ENCODE measurements around the gene PRR16.
A peak's percentile ranks its signal among the peaks of the same experiment; 100 is the strongest.

PRR16 gene

DNA sequence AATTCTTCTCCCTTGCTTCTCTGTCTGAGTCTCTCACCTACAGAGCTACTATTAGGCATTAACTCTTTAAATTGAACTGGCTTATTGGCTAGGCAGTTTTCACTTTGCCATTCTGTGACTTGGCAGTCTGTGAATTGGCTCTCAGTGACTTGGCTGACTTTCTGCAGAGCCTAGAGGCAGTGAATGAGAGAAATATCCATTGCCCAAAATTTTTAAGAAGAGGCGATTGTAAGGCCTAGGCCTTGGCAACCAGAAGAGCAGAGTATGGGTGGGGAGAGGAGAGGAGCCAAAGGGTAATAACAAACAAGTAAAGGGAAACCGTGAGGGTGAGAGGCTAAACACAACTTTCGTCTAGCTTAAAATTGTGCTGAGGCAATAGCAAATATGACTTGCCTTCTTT, 176.7 kb downstream of the PRR16 start:
- TF ChIP-seq, protein P1, sequence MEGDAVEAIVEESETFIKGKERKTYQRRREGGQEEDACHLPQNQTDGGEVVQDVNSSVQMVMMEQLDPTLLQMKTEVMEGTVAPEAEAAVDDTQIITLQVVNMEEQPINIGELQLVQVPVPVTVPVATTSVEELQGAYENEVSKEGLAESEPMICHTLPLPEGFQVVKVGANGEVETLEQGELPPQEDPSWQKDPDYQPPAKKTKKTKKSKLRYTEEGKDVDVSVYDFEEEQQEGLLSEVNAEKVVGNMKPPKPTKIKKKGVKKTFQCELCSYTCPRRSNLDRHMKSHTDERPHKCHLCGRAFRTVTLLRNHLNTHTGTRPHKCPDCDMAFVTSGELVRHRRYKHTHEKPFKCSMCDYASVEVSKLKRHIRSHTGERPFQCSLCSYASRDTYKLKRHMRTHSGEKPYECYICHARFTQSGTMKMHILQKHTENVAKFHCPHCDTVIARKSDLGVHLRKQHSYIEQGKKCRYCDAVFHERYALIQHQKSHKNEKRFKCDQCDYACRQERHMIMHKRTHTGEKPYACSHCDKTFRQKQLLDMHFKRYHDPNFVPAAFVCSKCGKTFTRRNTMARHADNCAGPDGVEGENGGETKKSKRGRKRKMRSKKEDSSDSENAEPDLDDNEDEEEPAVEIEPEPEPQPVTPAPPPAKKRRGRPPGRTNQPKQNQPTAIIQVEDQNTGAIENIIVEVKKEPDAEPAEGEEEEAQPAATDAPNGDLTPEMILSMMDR (IDR thresholded peaks at IDR 0.05; ENCODE audit: borderline replicate concordance, insufficient read depth, low read depth, low read length): no peak

DNA sequence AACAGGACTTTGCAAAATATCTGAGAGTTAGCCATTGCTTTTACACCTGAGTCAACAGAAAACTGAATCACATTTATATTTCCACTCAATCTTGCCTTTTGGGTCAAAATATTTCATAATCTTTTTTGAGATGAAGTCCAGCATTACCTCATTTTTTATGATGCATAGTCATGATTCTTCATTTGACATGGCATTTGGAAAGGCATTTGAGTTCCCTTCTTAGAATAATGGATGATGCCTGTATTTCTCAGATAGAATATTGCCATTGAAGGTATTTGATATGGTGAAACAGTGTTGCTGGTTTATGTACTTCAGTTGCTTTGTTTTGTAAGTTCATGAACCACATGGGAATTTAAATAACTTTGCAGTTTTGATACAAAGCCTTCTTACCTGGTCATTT, 180.4 kb downstream of the PRR16 start:
- TF ChIP-seq, protein P1 (IDR thresholded peaks at IDR 0.05; ENCODE audit: borderline replicate concordance, insufficient read depth, low read depth, low read length): no peak
- no peak overlapping the region for H3K4me3 ChIP-seq (ENCODE audit: low read depth, low read length)

More for the DNA sequence above, 176.7 kb downstream of the PRR16 start:
- H3K4me3 ChIP-seq (ENCODE audit: low read depth, low read length): no peak overlapping the region

DNA sequence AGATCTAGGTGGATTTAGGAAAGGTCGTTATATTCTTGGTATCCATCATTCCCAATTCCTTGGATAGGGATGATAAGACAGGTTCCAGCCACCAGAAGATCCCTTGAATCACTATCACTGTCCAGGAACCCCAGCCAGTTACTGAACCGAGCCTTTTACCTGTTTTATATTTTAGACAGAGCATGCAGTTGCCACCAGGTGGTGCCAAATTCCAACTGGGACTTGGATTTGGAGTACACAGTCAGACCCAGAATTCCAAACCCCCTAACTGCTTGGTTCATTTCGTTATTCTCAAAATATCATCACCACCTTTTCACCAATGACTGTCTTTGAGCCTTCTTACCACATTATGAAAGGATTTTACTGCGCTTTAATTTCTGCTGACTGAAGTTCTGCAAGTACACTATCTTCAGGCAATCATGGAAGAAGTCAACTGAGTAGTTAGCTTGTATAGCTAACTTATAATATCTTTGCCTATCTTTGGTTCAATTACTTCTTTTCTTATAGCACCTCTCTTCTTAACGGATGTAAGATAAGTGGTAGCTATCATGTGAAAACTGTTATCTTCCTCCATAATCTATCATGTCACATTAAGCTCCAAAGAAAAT, 191.8 kb downstream of the PRR16 start:
- H3K4me3 ChIP-seq (ENCODE audit: low read depth, low read length): no peak overlapping the region
- TF ChIP-seq, protein P1 (IDR thresholded peaks at IDR 0.05; ENCODE audit: borderline replicate concordance, insufficient read depth, low read depth, low read length): peak; percentile 64

DNA sequence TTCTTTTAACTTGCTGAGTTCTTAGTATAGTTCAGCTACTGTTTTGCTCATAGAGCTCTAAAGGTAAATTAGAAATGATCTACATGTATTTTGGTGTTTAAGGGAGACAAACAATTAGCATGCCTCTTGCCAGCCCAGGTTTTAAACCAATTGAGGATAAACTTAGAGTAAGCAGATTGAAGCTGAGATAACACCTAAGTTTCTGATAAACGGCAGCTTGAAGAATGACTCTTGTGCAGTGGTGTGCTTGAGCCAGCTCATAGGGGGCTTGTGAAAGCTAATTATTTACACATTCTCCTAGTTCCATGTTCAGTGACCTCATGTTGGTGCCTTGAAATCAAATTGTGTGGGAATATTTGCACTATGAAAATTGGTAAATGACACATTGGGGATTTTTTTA, 193.0 kb downstream of the PRR16 start:
- H3K4me3 ChIP-seq (ENCODE audit: low read depth, low read length): no peak overlapping the region
- TF ChIP-seq, protein P1 (IDR thresholded peaks at IDR 0.05; ENCODE audit: borderline replicate concordance, insufficient read depth, low read depth, low read length): no peak

DNA sequence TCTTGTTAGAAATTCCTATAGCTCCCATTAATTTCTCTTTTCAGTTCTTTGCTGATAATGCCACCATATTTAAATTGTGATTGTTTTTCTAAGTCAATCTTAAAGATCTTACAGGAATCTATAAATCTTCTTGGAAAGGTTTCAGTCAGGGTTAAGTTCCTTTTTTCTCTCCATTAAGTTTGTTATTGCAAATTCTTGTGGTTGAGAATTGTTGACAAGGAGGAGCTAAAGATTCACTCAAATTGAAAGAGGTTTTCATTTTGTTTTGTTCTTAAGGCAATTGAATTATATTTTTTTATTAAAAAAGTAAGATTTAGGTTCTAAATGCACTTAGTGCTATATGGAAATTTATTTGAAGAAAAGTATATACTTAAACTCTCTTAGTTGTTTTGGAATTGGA, 213.4 kb downstream of the PRR16 start:
- no peak overlapping the region for H3K4me3 ChIP-seq (ENCODE audit: low read depth, low read length)
- TF ChIP-seq, protein P1 (IDR thresholded peaks at IDR 0.05; ENCODE audit: borderline replicate concordance, insufficient read depth, low read depth, low read length): no peak

- TF ChIP-seq, protein P1 (IDR thresholded peaks at IDR 0.05; ENCODE audit: borderline replicate concordance, insufficient read depth, low read depth, low read length): no peak
- H3K4me3 ChIP-seq (ENCODE audit: low read depth, low read length): no peak overlapping the region
Observed at GRCh38 chr5:120678279-120678678, 214.2 kb downstream of the PRR16 start.

GRCh38 chr5:120682851-120683250, 218.8 kb downstream of the PRR16 start:
- TF ChIP-seq, protein P1 (IDR thresholded peaks at IDR 0.05; ENCODE audit: borderline replicate concordance, insufficient read depth, low read depth, low read length): no peak
- H3K4me3 ChIP-seq (ENCODE audit: low read depth, low read length): no peak overlapping the region
